Renal pelvis (tissue), 4 donors: ENCODE measurements around the gene BCOR. TPM values are rescaled to one million over a fixed set of nuclear protein-coding genes. Genes with fewer than 3 reads are reported as not detected.

Experiments
- DNase-seq: peaks from one replicate; pipeline ENCODE4 v3.0.0-alpha.2; 2013
- polyA plus RNA-seq, 3 donors: library from polyadenylated mRNA; unstranded; fragments of 120-200 nt; gene quantifications; one replicate each; pipeline ENCODE4 v1.2.1, GENCODE V29; 2013; ENCODE audit not compliant: insufficient read length in 3 of 3

BCOR gene
- polyA plus RNA-seq, 3 donors, result 51.6 to 53.9 (median 53.3) TPM

DNA sequence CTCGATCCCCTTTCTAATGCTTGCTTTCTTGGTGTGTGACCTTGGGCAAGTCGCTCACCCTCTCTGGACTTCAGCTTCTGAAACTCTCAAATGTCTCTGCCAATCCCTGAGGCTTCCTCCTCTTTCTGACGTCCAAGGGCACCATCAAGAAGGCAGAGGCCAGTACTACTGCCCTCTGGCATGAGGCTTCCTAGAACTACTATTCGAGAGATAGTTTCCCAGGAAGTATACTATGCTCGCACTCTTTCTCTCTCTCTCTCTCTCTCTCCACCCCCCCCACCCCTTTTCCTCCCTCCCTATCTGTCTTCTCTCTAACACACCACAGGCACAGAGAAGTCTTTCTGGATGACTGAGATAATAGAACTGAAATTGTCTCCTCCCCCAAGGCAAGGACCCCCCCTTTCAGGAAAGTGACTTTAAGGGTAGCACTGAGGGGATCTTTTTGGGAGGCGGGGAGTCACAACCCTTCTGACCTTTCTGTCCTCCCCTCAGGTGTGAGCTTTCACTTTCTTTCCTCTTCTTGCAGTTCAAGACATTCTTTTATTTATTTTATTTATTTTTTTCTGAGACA lies 20.0 kb upstream of the BCOR start:
- DNase-seq, result no peak

DNA sequence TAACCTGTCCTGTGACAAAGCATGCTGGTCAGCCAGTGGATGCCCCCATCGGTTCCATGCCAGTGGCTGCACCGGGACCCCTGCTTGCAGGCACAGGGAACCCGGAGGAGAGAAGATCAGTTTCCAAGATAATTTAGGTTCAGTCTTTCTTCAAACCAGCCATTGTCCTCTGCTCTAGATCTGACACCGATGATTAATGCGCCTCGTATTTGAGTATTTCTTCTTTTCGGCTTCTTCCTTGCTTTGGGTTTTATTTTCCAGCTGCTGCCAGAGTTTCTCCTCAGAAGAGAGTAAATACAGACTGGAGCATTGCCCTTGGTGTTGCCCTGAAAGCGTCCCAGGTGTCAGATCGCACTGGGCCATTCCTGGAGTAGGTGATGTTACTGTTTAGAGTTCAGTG lies 19.2 kb upstream of the BCOR start:
- DNase-seq, result no peak

DNA sequence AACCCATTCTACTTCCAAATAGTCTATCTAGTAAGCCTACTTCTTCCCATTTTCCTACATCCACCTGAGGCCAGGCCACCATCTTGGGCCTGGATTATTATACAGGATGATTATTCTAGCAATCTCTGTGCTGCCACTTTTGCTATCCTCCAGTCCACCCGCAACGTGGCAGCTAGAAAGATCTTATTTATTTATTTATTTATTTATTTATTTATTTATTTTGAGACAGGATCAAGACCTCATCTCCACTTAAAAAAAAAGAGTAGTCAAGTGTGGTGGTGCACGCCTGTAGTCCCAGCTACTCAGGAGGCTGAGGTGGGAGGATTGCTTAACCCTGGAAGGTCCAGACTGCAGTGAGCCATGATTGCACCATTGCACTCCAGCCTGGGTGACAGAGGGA lies 15.2 kb upstream of the BCOR start:
- DNase-seq, result no peak

DNA sequence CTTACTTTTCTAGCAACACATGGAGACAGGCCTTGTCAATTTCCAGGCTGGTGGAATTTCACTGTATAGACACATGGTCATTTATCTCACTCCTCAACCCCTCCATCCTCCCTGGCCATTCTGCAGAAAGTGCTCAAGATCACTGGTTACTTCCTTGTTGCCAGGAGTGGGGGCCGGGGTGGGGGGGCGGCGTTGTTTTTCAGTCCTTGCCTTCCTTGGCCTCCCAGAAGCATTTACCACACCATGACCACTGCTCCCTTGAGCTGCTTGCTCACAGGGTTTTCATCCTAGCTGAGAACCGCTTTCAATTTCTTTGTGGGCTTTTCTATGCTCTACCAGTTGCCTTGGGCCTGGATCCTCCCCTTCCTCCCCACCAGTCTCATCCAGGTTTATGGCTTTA lies 14.1 kb upstream of the BCOR start:
- DNase-seq, result no peak

DNA sequence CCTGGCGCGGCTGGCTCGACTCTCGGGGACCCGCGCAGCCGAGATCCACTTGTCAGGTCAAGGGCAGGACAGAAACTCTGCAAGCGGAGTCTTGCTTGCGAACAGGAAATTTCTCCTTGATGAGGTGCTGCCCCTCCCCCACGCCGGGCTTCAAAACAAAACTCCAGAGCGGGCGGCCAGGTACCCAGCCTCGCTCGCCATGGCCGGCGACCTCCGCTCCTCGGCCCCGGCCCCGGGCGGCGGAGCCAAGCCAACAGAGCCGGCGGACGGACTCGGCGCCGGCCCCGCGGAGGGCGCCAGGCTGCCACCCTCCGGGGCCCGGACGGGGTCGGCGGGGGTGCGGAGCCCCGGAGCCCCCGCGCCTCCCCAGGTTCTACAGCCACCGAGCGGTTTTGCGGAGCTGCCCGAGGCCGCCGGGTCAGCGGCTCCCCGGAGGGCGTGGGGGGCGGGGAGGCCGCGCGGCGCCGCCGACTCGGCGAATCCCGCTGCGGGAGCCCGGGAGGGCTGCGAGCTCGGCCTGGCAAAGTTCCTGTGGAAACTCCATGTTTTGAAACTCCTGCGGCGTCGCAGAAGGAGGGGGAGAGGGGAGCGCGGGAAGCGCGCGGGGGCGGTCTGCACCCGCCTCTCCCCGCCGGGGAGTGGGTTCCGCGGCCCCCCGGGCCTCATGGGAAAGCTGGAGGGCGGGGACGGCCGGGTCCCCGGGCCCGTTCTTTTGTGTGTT lies 11.7 kb upstream of the BCOR start:
- no peak for DNase-seq

DNA sequence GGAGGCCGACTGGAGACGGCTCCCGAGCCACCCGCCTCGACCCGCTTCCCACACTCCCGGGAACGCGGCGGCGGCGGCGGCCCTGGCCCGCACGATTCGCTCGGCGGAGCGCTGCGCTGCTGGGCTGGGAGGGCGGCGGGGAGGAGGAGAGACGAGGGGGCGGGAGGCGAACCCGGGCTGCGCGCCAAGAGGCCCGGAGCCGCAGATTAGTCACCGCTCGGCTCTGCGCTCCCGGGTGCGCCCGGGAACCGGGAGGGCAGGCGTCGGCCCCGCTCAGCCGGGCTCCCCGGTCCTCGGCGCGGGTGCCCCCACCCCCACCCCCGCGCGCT lies 11.2 kb upstream of the BCOR start:
- DNase-seq, result no peak

DNA sequence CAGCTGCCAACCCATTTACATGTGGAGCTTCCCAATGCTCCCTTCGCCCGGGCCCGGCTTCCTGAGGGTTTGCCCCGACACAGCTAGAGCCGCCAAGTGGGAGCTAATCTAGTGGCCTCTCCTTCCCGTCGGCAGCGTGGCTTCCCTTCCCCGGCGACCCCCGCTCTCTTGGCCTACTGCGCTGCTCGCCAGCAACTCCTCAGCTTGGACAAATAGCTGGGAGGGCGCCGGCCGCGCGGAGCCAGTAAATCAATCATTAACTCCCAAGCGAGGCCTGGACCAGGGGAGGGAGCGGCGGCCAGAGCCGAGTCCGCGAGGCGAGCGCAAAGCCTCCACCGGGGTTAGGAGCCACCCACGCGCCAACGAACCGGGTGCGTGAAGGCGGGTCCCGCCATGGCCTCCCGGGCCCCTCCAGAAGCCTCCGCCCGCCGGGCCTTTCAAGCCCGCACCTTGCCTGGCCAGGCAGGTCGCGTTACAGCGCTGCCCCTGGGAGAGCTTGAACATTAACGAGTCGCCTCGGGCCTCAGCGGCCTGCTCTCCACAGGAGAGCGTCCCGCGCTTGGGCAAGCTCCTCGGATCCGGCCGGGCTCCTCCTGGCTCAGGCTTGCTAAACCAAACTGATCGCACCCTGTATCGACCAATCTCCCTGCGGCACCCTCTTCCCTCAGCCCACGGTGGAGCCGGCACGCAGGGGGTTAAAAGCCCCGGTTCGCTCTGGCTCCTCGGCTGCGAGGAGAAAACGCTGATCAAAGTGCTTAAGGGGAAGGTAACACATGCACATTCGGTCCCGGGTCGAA lies 10.6 kb upstream of the BCOR start:
- DNase-seq, result no peak

DNA sequence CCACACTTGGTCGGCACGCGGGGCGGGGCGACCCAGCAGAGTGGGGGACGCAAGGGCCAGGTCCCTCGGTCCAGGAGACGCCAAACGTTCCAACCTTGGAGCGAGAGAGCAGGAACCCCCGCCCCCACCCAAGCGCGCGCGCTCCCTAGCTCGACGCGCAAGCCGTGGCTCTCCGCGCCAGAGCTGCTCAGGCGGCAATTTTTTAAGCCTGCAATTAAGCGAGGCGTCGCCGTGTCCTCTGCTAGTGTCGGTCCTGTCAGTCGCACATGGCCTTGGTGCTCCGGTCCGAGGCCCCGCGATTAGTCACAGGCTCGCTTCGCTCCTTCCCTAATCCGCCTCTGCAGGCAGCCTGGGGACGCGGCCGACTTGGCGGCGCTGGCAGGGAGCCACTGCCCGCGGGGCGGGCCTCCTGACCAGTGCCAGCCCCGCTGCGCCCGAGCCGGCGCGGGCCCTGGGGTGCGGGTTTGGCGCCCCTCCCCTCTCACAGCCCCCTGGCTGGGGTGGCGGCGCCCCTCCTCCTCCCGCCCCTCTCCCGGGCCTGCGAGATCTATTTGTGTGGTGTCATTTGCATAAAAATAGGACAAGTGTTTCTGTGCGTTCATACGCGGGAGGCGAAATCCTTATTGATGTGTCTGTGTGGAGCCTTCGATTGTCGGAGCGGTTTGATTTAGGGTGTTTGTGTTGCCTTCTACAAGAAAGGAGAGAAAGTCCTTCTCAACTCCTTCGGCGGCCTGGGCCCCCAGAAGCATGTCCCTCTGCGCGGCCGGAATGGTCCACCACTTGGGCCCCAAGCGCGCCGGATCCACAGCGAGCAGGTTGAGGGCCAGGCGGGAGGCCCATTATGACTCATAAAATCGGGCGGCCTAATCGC lies 9.8 kb upstream of the BCOR start:
- DNase-seq, result no peak

DNA sequence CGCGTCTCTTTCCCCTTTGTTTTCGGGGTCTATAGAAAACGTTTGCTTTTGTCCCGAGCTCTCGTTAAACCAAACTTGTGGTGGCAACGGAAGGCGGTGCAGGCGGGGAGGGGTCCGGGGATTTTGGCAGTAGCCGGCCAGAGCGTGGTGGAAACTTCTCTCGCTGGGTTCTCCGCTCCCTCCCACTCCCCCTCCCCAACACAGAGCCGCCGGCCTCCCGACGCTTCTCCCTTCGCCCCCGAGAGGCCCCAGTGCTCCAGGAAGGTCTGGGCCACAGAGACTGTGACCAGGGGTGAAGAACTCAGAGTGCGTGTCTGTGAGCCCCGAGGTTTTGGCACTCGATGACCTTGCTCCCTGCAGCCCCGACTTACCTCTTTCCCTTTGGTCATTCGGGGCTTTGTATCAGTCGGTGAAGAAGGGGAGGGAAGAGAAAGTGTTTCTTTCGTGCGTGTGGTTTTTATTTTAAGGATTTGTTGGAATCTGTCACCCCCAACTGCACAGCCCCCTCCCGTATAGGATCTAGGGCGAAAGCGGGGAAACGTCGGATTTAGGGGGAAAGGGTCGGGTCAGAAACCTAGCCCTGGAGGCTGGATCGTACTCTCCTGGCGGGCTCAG lies 9.0 kb upstream of the BCOR start:
- no peak for DNase-seq

DNA sequence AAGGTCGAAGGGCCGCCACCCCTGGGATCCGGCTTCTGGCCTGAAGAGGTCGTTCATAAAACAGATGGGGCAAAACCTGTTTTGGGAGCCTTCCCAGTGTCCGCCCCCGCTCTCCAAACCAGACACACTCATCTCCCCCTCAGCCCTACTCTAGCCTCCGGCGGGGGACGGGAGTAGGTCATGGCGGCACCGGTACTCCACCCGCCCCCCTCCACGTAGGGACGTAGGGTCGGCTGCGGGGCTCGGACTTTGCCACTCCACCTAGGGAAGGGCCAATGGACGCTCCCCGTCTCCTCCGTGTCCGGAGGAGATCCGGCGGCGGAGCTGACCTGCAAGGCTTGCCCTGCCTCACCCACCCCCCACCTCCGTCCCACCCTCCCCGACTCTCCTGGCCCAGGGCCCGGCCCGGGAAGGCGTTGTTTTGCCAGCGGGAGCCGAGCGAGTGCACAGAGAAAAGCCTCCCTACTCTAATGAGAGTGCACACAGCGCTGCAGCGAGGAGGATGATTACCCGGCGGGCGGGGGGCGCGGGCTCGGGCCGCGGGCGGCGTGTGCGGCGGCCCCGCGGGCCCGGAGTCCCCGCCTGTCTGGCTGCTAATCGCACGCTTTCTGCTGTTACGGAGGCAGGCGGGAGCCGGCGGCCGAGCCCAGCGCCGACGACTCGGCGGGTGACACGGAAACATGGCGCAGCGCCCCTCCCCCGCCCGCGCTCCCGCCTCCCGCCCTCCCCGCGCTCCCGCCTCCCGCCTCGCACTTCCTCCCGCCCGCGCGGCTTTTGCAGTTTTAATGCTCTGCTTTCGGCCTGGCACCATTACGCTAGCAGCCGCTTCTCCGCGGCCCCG lies 8.3 kb upstream of the BCOR start:
- DNase-seq, result no peak

DNA sequence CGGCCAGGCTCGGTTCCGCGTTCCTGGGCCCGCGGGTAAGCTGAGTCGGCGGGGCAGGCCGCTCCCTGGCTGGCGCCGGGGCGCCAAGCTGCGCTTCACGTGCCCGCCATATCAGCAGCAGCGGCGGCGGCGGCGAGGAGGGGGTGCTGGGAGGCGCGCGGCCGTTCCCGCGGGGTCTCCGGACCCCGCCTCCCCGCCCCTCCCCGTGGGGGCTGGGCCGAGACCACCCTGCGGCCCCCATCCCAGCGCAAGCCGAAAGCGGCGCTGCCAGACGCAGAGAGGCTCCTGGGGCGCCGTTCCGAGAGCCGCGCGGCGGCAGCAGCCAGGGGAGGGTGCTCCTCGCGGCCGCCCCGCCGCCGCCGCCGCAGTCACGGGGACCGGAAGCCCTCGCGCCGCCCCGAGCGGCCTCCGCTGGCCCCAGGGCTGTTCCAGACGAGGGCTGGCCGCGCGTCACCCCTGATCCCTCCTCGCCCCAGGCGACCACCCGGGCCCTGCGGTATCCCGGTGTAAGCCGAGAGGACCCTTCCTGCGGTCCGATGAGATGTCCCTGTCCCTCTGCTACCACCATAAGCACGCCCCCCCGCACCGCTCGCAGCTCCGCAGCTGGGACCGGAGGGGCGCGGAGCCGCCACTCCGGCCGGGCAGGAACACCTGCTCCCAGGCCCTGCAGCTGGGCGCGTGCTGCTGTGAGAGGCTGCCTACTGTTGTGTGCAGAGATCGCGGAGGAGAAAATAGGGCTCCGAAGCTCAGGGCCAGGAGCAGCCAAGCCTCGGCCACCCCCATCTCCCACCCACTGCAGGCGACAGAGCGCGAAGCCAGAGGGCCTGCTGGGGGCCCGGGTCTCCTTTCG lies 7.5 kb upstream of the BCOR start:
- no peak for DNase-seq

DNA sequence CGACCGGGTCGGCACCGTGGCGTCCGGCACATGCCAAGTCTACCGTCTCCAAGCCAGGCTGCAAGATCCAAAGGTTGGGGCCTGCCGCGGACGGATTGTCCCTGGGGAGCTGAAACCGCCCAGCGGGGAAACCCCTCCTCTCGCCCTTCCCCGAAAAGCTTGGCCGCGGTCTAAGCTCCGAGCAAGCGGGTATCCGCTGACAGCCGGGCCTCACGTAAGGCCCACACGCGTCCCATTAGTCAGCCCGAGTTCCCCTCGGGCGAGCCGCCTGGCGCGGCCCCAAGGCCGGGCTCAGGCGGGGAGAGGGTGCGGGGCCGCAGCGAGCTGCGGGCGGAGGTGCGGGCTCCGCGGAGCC lies 6.8 kb upstream of the BCOR start:
- DNase-seq, result no peak

DNA sequence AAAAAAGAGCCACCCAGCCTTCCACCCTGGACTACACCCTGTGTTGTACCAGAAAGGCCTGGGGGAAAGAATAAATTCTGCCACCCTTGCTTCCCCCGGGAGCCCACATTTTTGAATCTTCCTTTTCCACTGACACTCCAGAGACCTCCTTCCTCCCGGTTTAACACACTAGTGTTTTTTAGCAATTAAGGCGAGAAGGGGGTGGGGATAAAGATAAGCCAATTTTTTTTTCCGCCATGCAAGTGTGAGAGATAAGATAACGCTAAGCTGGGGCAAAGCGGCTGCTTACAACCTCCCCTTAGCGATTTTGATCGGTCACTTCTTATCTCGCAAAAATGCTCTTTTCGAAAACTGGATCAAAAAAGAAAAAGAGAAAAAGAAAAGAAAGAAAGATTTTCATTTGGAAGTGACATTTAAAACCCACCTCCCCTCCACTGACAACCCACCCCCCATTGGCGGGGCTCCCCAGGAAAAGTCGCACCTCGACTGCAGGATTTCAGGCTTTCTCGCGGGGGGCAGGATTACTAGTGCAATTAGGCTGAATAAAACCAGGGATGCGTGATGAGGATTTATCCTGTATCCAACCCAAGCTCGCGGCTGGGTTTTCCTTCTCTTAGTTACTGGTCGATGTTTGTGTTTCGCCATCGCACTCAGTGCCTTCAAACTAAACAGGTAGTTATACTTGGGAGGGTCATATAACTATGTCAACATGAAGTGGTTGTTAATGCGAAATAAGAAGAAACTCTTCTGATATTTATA lies 6.0 kb upstream of the BCOR start:
- DNase-seq, result no peak

DNA sequence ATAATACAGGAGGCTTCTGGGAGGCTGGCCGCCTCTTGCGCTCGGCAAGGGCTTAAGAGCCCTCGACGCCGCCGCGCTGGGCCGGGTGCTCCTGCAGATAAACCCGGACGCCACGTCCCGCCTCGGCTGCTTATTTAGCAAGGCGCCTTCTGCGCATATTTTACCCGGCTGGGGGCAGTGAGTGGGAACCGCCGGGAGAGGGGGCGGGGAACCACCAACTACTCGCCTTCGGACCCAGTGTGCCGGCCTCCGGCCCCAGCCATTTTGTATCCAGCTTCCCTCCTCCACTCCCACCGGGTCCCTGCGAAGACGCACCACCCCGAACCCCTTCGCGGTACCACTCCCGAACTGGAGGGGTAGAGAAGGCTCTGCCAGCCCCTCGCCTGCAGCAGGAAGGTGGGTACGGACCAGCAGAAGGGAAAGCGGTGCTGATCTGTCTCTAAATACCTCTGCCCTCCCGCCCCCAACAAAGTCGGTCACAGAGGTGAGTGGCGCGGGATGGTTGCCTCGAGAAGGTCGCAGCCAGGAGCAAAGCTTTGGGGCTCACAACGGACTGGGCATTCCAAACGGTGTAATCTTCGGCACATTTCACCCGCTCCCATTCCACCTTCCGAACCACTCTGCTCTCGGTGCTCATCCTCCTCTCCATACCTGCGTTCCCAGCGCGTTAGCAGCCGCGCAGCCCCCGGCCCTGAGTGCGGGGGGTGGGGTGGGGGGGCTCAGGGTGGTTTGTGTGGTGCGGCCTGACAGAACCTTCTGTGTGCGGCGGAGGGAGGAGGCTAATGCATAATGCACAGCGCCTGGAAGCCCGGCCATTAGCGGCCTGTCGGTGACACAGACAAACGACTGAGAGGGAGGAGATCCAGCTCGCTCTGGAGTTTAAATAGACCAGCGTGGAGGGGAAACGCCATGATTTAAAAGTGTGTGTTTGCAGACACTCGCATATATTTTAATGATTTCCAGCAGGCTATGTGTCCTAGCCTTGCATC lies 4.9 kb upstream of the BCOR start:
- DNase-seq, result no peak

DNA sequence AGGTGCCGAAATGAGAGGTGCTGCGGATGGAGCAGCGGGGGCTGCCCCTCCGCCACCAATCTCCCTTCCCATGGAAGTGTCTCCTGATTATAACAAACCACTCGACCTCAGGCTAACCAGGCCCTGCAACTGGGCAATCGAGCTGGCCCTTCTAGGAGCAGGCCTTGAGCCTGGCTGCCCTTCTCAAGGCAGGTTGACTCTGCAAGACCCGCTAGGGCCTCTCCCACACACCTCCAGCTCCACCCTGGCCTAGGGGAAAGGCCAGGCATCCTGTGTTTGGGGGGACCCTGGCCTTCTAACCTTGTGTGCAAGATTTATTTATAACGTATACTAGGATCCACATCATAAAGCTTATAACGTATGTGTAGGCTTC lies 3.7 kb upstream of the BCOR start:
- DNase-seq, result no peak

DNA sequence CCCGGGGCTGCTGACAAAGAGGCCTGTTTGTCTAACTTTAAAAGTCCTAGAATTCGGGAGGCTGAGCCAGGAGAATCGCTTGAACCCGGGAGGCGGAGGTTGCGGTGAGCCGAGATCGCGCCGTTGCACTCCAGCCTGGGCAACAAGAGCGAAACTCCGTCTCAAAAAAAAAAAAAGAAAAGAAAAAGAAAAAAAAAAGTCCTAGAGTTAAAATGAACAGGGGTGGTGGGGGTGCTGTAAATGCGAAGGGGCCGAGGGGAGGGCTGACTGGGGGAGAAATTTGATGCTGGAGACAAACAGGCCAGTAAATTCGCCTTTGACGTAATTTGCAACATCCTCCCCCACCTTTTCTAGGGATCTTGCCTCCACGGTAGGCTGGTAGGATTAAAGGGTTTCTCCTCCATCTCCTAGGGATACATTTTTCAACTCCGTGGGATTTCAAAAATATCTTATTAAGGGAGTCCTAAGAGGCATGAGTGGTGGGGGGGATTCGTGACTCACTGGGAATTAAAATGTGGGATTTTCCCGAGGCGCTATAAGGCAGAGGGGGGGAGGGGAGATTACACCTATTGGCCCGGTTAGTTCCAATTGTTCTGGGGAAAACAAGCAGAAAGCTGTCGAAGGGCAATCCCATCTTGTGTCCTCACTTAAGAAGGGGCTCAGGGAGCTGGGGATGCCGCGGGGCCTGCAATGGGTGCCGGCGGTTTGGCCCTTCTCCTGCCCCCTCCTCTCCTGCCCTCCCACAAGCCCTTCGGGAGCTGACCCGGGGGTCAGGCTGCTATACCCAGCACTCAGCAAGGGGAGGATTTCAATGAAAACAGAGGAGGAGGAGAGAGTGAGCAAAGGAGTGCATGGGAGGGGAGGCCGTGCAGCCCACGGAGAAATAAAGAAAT lies 3.0 kb upstream of the BCOR start:
- DNase-seq, result no peak

DNA sequence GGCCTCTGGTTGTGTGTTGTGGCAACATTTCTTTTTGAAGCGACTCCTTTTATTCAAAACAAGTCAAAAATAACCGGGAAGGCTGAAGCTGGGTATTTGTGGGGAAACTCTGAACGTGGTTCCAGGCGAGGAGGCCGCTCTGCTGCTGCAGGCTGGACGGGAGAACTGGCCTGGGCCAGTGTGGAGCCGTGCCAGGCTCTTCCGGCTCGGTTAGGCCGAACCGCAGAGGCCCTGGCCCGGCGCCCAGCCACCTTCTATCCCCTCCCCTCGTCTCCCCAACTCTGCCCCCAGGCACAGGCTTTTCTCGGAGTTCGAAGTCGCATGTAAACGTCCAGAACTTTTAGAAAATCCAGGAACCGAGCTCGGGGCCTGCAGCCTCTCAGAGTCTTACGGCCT lies 2.4 kb upstream of the BCOR start:
- no peak for DNase-seq
